AG04449 (cell line): ENCODE measurements around the gene NRSN2.

Experiments used
- CTCF ChIA-PET: fragments of 350-600 bp; formaldehyde crosslinking; extraction: SDS; loops from one replicate; lab custom pipeline; 2021; ENCODE audit warnings: antibody characterized with exemption; lab: Yijun Ruan, JAX
- POLR2A ChIA-PET: fragments of 400-600, 350-600 bp; formaldehyde crosslinking; extraction: SDS; loops from one replicate; lab custom pipeline; 2020; ENCODE audit warnings: antibody characterized with exemption, inconsistent platforms; lab: Yijun Ruan, JAX
- DNase-seq: peaks from one replicate; pipeline ENCODE4 v3.0.0-alpha.2; 2010; ENCODE audit warnings: low read depth, low spot score
- H3K4me3 ChIP-seq: 2 replicates; pipeline ENCODE4 v1.5.1; 2011; ENCODE audit warnings: low read depth, mild to moderate bottlenecking, control low read depth, low read length
- CTCF ChIP-seq: IDR thresholded peaks from one replicate; pipeline ENCODE4 v1.5.1; 2011; ENCODE audit warnings: mild to moderate bottlenecking, moderate library complexity, low read length, control low read depth, inconsistent platforms; ENCODE audit not compliant: insufficient read depth; ENCODE audit errors: missing control alignments

The NRSN2 gene

GRCh38 chr20:311609-312008 lies 35.3 kb upstream of the NRSN2 start:
- H3K4me3 ChIP-seq: no peak overlapping the region
- CTCF ChIA-PET: interaction anchor here (0.7 to 1.8 kb wide), 4 partner anchors 11 to 19 kb away, joined by 3 to 6 read pairs (median 6); no protein-coding TSS in a partner anchor
- no peak for DNase-seq
- no peak for TF ChIP-seq CTCF
- POLR2A ChIA-PET: interaction anchor here (1.2 kb wide), 1 partner anchor 13 kb away, joined by 5 read pairs; no protein-coding TSS in a partner anchor

GRCh38 chr20:312067-312466 lies 34.8 kb upstream of the NRSN2 start:
- ChIA-PET POLR2A (interaction anchor here (1.2 kb wide), 1 partner anchor 12 kb away, joined by 5 read pairs; no protein-coding TSS in a partner anchor), CTCF (interaction anchor here (0.8 to 1.8 kb wide), 3 partner anchors 10 to 18 kb away, joined by 5 to 6 read pairs (median 6); no protein-coding TSS in a partner anchor)
- DNase-seq: no peak
- H3K4me3 ChIP-seq: no peak overlapping the region
- no peak for TF ChIP-seq CTCF

- TF ChIP-seq CTCF: no peak
- CTCF ChIA-PET: interaction anchor here (1.4 to 1.8 kb wide), 2 partner anchors 10 to 18 kb away, joined by 5 to 6 read pairs; no protein-coding TSS in a partner anchor
- POLR2A ChIA-PET: no interaction called here
- DNase-seq: no peak
- no peak overlapping the region for H3K4me3 ChIP-seq
Observed at GRCh38 chr20:312866-313265, 34.0 kb upstream of the NRSN2 start.

GRCh38 chr20:313402-313801 lies 33.5 kb upstream of the NRSN2 start:
- no peak for DNase-seq
- ChIA-PET POLR2A (no interaction called here), CTCF (interaction anchor here (1.8 kb wide), 1 partner anchor 9 kb away, joined by 6 read pairs; no protein-coding TSS in a partner anchor)
- TF ChIP-seq CTCF: no peak
- H3K4me3 ChIP-seq: no peak overlapping the region

- no peak for TF ChIP-seq CTCF
- ChIA-PET CTCF (no interaction called here), POLR2A (no interaction called here)
- no peak overlapping the region for H3K4me3 ChIP-seq
- DNase-seq: no peak
Observed at GRCh38 chr20:313948-314347, 33.0 kb upstream of the NRSN2 start.

GRCh38 chr20:316316-317068 lies 30.4 kb upstream of the NRSN2 start:
- H3K4me3 ChIP-seq: no peak overlapping the region
- no peak for TF ChIP-seq CTCF
- ChIA-PET POLR2A (no interaction called here), CTCF (interaction anchor here (0.6 kb wide), 1 partner anchor 97 kb away, joined by 3 read pairs; no protein-coding TSS in a partner anchor)
- DNase-seq: no peak
